AG04450 (cell line): ENCODE measurements around the gene MROH2A. TPM values are rescaled to one million over a fixed set of nuclear protein-coding genes. Genes with fewer than 3 reads are reported as not detected.

Source experiments
- CTCF ChIA-PET: fragments of 300-600, 350-600 bp; formaldehyde crosslinking; extraction: SDS; loops from one replicate; lab custom pipeline; 2022; ENCODE audit warnings: antibody characterized with exemption, inconsistent platforms; lab: Charles Lee
- POLR2A ChIA-PET: fragments of 350-600 bp; formaldehyde crosslinking; extraction: SDS; loops from one replicate; lab custom pipeline; 2021; ENCODE audit warnings: antibody characterized with exemption, inconsistent platforms; lab: Yijun Ruan, JAX
- DNase-seq: peaks from one replicate; pipeline ENCODE4 v3.0.0-alpha.2; 2011; ENCODE audit warnings: low read depth, low spot score
- H3K27ac ChIP-seq: one replicate; pipeline ENCODE4 v1.5.1; 2012; ENCODE audit warnings: low read depth, low read length, control low read depth
- H3K27me3 ChIP-seq: one replicate; pipeline ENCODE4 v1.6.0; 2012; ENCODE audit warnings: low read length; ENCODE audit not compliant: control insufficient read depth, insufficient read depth
- H3K4me3 ChIP-seq: 2 replicates; pipeline ENCODE4 v1.5.1; 2011; ENCODE audit warnings: mild to moderate bottlenecking, low read depth, low read length, control low read depth
- H3K9me3 ChIP-seq: 2 replicates; pipeline ENCODE4 v1.5.1; 2012; ENCODE audit warnings: low read length; ENCODE audit not compliant: control insufficient read depth, insufficient read depth
- polyA plus RNA-seq: library from polyadenylated mRNA; depleted of rRNA; stranded (reverse); fragments of >200 nt; gene quantifications from 2 replicates; pipeline ENCODE4 v1.2.3, GENCODE V29; 2011
- TF ChIP-seq, protein P1 (sequence below): IDR thresholded peaks from 2 replicates; pipeline ENCODE4 v1.5.1; 2011; ENCODE audit warnings: low read depth, low read length, control low read depth, inconsistent platforms

Gene MROH2A
- polyA plus RNA-seq, 1 experiment, result not detected

DNA sequence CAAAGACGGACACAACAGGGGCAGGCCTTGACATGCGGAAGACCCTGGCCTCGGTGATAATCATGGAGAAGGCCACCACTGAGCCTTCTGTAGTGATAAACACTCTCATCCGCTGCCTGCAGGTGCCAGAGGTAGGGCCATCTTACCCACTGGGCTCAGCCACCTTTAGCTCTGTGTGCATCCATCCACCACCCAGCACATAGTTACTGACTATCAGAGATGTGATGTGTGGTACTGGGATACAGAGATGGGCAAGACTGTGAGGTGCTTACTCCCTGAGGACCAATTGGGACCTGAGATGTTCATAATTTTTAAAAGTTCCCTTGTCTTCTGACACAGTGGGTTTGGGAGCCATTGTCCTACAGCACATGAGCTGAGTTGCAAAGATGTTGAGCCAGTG lies 1.6 kb downstream of the MROH2A start:
- DNase-seq, result no peak
- CTCF ChIA-PET, result interaction anchor here (1.0 kb wide), 1 partner anchor 1879 kb away, joined by 3 read pairs; no protein-coding TSS in a partner anchor

DNA sequence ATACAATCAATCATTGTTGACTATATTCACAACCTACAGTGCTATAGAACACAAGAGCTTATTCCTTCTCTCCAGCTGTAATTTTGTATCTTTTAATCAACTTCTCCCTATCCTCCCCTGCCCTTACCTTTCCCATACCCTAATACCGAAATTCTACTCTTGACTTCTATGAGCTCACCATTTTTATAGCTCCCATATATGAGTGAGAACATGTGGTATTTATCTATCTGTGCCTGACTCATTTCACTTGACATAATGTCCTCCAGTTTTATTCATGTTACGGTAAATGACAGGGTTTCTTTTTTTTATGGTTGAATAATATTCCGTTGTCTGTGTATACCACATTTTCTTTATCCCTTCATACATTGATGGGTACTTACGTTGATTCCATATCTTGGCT lies 2.6 kb downstream of the MROH2A start:
- H3K4me3 ChIP-seq, result no peak overlapping the region
- CTCF ChIA-PET, result interaction anchor here (0.5 to 1.0 kb wide), 2 partner anchors 48 to 1880 kb away, joined by 3 read pairs; no protein-coding TSS in a partner anchor
- H3K9me3 ChIP-seq, result no peaks in the 10 kb centered on the region; the same call in 1 of the 2 replicates
- no peak overlapping the region for H3K27ac ChIP-seq
- POLR2A ChIA-PET, result no interaction called here
- peaks cover 2% of the 10 kb centered on the region for H3K27me3 ChIP-seq
- no peak for DNase-seq
- TF ChIP-seq, protein P1, sequence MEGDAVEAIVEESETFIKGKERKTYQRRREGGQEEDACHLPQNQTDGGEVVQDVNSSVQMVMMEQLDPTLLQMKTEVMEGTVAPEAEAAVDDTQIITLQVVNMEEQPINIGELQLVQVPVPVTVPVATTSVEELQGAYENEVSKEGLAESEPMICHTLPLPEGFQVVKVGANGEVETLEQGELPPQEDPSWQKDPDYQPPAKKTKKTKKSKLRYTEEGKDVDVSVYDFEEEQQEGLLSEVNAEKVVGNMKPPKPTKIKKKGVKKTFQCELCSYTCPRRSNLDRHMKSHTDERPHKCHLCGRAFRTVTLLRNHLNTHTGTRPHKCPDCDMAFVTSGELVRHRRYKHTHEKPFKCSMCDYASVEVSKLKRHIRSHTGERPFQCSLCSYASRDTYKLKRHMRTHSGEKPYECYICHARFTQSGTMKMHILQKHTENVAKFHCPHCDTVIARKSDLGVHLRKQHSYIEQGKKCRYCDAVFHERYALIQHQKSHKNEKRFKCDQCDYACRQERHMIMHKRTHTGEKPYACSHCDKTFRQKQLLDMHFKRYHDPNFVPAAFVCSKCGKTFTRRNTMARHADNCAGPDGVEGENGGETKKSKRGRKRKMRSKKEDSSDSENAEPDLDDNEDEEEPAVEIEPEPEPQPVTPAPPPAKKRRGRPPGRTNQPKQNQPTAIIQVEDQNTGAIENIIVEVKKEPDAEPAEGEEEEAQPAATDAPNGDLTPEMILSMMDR, result no peak

More for the DNA sequence above, 1.6 kb downstream of the MROH2A start:
- POLR2A ChIA-PET, result no interaction called here
- TF ChIP-seq, protein P1, result no peak
- no peak overlapping the region for H3K27ac ChIP-seq
- no peak overlapping the region for H3K4me3 ChIP-seq
- peaks cover 8% of the 10 kb centered on the region for H3K9me3 ChIP-seq
- peaks cover 2% of the 10 kb centered on the region for H3K27me3 ChIP-seq

DNA sequence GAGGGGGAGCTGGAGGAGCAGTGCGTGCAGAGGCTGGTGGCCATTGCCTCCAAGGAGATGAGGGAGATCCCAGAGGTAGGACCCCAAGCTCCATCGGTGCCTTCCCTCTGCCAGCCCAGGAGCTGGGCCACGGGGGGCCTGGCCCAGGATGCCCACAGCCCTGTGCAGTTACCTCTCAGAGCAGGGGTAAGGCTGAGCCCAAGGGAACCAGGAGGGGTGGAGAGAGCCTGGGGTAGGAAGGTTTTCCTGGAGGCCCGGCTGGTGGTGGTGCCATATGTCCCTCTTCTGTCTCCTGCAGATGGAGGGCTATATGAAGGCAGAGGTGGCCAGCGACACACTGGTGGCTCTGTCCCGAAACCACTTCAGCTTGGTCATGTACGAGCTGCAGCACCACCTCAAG lies 11.4 kb downstream of the MROH2A start:
- DNase-seq, result no peak
- H3K27me3 ChIP-seq, result peaks cover 6% of the 10 kb centered on the region
- TF ChIP-seq, protein P1, result no peak
- CTCF ChIA-PET, result no interaction called here
- peaks cover 5% of the 10 kb centered on the region; the same call in 1 of the 2 replicates for H3K9me3 ChIP-seq
- POLR2A ChIA-PET, result no interaction called here
- no peak overlapping the region for H3K4me3 ChIP-seq
- H3K27ac ChIP-seq, result no peak overlapping the region

DNA sequence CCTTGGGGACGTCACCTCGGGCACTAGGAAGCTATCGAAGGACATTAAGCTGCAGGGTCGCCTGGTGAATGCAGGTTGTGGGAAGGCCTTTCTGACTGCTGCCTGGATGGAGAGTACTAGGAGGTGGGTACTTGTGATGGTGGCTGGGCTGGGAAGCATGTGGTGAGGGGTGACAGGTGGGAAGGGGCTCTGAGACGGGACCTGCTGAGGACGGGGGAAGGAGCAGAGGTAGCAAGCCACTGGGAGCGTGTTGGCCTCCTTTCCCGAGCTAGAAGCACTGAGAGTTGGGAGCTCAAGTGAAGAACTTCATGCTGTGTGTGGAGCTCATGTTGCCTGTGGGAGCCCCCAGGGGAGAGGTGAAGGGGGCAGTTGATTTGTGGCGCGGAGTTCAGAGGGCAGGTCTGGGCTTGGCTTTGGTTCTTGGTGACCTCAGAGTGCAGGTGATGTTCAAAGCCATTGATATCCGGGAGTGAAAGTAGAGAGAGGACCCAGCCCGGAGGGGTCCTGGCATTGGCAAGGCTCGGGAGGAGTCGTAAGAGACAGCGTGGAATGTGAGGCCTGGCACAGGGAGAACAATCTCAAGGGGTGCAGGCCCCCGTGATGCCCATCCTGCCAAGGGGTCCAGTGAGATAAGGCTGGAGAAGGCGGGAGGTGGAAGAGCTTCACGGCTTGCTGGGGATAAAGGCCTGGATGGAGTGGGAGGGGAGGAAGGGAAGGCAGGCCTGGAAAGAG lies 13.2 kb downstream of the MROH2A start:
- no peak for DNase-seq
- Histone ChIP-seq H3K9me3 (peaks cover 5% of the 10 kb centered on the region; the same call in 1 of the 2 replicates), H3K4me3 (no peak overlapping the region), H3K27me3 (peaks cover 6% of the 10 kb centered on the region), H3K27ac (no peak overlapping the region)
- TF ChIP-seq, protein P1, result no peak
- ChIA-PET POLR2A (no interaction called here), CTCF (no interaction called here)

DNA sequence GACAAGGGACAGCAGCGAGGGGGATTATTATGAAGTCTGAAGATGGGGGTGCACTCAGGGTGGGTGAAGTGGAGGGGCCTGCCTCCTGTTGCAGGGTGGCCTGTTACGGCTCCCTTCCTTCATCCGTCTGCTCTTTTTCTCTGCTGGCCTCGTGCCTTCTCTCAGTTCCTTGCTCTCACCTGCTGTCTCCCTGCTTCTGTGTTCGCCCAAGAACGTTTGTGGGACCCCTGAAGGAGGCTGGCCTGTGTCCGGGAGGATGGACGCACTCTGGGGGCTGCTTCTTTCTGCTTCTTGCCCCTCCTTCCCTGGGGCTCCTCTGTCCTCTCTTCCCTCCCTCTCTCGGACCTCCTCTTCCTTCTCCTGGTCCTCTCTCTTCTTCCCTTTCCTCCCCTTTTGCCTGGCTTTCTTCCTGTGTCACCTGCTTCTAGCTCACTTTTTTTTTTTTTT lies 13.8 kb downstream of the MROH2A start:
- H3K27me3 ChIP-seq, result peaks cover 6% of the 10 kb centered on the region

More for the DNA sequence above, 13.8 kb downstream of the MROH2A start:
- Histone ChIP-seq H3K27ac (no peak overlapping the region), H3K4me3 (no peak overlapping the region), H3K9me3 (peaks cover 5% of the 10 kb centered on the region; the same call in 1 of the 2 replicates)
- DNase-seq, result no peak
- TF ChIP-seq, protein P1, result no peak
- ChIA-PET CTCF (no interaction called here), POLR2A (no interaction called here)
